ENCODE data around the gene SERPINC1. TPM values are rescaled to one million over a fixed set of nuclear protein-coding genes. Genes with fewer than 3 reads are reported as not detected.
"Not testable (repeated sequence)": the region's sequence is repeated elsewhere in the genome, so short reads cannot be mapped to it uniquely, and the experiment has no call there.

Gene SERPINC1
- 0.41 TPM for total RNA-seq
- polyA plus RNA-seq (ENCODE audit: insufficient read depth, low read depth, low replicate concordance) = 0.82 TPM
- long read RNA-seq, donor 1 = 0 reads
- long read RNA-seq, donor 2 = 0 reads
- long read RNA-seq, donor 3 = 0 reads
- long read RNA-seq, donor 4, partial matches to known transcripts = 0 of 1 reads
- long read RNA-seq, donor 4, other reads (novel, unspliced or antisense) = 0 of 1 reads
- long read RNA-seq, donor 5, partial matches to known transcripts = 0 of 1 reads
- long read RNA-seq, donor 5, other reads (novel, unspliced or antisense) = 0 of 1 reads
- long read RNA-seq, donor 6 = 0 reads
- long read RNA-seq, donor 7, partial matches to known transcripts = 0 of 1 reads
- long read RNA-seq, donor 7, other reads (novel, unspliced or antisense) = 1 of 1 reads
- long read RNA-seq, donor 8 = 0 reads
- long read RNA-seq, donor 9 = 0 reads
- long read RNA-seq, donor 10 = 0 reads

DNA sequence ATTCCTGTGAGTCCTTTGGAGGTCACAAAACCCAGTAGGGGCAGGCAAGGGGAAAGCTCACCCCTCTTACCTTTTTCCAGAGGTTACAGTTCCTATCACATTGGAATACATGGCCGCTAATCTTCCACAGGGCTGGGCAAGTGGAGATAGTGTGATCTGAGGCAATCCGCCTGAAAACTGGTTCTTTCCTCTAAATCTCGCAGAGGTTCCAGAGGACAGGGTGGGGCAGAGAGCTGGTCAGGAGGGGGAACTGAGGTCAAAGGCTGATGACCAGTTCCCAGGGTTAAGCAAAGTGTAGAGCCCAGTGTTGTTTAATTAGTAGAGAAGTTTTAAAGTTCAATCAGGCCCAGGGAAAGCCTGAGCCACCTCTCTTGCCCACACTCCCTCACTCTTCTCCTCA, at the start of gene SERPINC1:
Gene SERPINC1, minus strand, starts transcription at position 179 of the 400 bp plus-strand sequence. Its CDS starts 68 bp downstream, at position 111.
- Histone ChIP-seq H3K27me3 (ENCODE audit: control insufficient read depth, insufficient read depth, low read length) (no peaks in the 10 kb centered on the region), H3K4me3 (ENCODE audit: low read length in 3 of 3) (no peak within 1 kb of the TSS), H3K9ac (ENCODE audit: low read length in 3 of 3) (no peak within 1 kb of the TSS), H3K9me3 (ENCODE audit: control insufficient read depth in 2 of 3, insufficient read depth in 1 of 3, low read length in 3 of 3) (no peaks in the 10 kb centered on the region), H3K4me1 (ENCODE audit: control insufficient read depth in 2 of 3, insufficient read depth in 2 of 3, low read depth in 1 of 3, low read length in 3 of 3) (no peaks in the 10 kb centered on the region), H3K27ac (ENCODE audit: low read depth in 2 of 2, low read length in 2 of 2) (no peak within 1 kb of the TSS), H3K36me3 (ENCODE audit: control insufficient read depth in 2 of 3, insufficient read depth in 3 of 3, low read length in 3 of 3) (no peaks in the 10 kb centered on the region)
- FAIRE-seq (no peak), DNase-seq (no peak)
- TF ChIP-seq, protein P1, sequence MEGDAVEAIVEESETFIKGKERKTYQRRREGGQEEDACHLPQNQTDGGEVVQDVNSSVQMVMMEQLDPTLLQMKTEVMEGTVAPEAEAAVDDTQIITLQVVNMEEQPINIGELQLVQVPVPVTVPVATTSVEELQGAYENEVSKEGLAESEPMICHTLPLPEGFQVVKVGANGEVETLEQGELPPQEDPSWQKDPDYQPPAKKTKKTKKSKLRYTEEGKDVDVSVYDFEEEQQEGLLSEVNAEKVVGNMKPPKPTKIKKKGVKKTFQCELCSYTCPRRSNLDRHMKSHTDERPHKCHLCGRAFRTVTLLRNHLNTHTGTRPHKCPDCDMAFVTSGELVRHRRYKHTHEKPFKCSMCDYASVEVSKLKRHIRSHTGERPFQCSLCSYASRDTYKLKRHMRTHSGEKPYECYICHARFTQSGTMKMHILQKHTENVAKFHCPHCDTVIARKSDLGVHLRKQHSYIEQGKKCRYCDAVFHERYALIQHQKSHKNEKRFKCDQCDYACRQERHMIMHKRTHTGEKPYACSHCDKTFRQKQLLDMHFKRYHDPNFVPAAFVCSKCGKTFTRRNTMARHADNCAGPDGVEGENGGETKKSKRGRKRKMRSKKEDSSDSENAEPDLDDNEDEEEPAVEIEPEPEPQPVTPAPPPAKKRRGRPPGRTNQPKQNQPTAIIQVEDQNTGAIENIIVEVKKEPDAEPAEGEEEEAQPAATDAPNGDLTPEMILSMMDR (IDR thresholded peaks at IDR 0.05; ENCODE audit: borderline replicate concordance, extremely low read depth, insufficient read depth) = no peak
- intact Hi-C loops (cut with DNase I) = no loop called here

DNA sequence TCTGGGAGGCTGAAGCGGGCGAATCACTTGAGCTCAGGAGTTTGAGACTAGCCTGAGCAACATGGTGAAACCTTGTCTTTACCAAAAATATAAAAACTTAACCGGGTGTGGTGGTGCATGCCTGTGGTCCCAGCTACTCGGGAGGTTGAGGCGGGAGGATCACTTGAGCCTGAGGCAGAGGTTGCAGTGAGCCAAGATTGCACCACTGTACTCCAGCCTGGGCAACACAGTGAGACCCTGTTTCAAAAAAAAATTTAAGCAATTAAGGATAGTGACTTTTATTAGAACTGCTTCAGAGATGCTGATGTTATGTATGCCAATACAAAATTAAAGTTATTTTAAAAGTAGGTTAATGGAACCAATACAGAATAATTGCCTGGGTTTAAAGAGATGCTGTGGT, 48.8 kb upstream of the SERPINC1 start:
- H3K9me3 ChIP-seq (ENCODE audit: control insufficient read depth in 2 of 3, insufficient read depth in 1 of 3, low read length in 3 of 3); intact Hi-C loops (cut with DNase I); H3K27me3 ChIP-seq (ENCODE audit: control insufficient read depth, insufficient read depth, low read length); DNase-seq; FAIRE-seq; H3K27ac ChIP-seq (ENCODE audit: low read depth in 2 of 2, low read length in 2 of 2); H3K4me1 ChIP-seq (ENCODE audit: control insufficient read depth in 2 of 3, insufficient read depth in 2 of 3, low read depth in 1 of 3, low read length in 3 of 3); H3K4me3 ChIP-seq (ENCODE audit: low read length in 3 of 3); H3K9ac ChIP-seq (ENCODE audit: low read length in 3 of 3): not testable (repeated sequence)
- peaks cover 6 to 29% (median 18%) of the 10 kb centered on the region in 3 donors for H3K36me3 ChIP-seq (ENCODE audit: control insufficient read depth in 2 of 3, insufficient read depth in 3 of 3, low read length in 3 of 3)

DNA sequence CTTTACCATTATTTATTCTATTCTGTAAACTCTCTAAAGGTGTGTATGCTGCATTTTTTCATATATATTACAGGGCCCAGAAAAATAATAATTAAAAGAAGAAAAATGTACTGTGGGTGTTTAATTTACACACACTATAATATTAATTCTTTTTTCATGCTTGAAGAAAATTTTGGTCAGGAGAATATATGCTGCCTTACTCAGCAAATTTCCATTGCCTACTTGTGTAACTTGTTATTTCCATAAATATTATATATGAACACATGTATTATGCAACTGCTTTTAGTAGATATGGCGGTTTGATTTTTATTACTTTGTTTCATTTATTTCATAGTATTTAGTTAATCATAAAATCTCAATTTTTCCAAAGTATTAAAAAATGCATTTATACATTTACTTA, 46.4 kb upstream of the SERPINC1 start:
- Histone ChIP-seq H3K4me3 (ENCODE audit: low read length in 3 of 3) (no peak overlapping the region), H3K27me3 (ENCODE audit: control insufficient read depth, insufficient read depth, low read length) (no peaks in the 10 kb centered on the region), H3K9me3 (ENCODE audit: control insufficient read depth in 2 of 3, insufficient read depth in 1 of 3, low read length in 3 of 3) (no peaks in the 10 kb centered on the region), H3K9ac (ENCODE audit: low read length in 3 of 3) (no peak overlapping the region), H3K36me3 (ENCODE audit: control insufficient read depth in 2 of 3, insufficient read depth in 3 of 3, low read length in 3 of 3) (peaks cover 6 to 27% (median 24%) of the 10 kb centered on the region in 3 donors), H3K27ac (ENCODE audit: low read depth in 2 of 2, low read length in 2 of 2) (no peak overlapping the region), H3K4me1 (ENCODE audit: control insufficient read depth in 2 of 3, insufficient read depth in 2 of 3, low read depth in 1 of 3, low read length in 3 of 3) (no peaks in the 10 kb centered on the region)
- FAIRE-seq = no peak
- intact Hi-C loops (cut with DNase I) = no loop called here
- TF ChIP-seq, protein P1 (IDR thresholded peaks at IDR 0.05; ENCODE audit: borderline replicate concordance, extremely low read depth, insufficient read depth) = no peak
- DNase-seq = no peak

DNA sequence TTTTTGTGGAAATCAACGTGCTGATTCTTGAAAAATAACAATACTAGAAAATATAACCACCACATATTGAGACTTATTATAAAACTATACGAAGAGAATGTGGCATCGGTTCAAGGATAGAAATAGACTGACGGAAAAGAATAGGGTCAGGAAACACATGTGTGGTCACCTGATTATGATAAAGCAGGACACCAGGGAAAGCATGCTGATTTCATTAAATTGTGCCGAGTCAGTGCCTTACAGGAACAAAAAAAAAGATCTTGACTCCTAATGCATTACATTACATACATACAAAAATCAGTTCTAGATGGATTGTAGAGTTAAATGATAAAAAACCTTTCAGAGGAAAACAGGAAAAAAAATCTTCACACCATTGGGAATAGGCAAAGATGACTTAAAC, 43.5 kb upstream of the SERPINC1 start:
- no peak overlapping the region for H3K4me3 ChIP-seq (ENCODE audit: low read length in 3 of 3)
- peaks cover 4 to 22% (median 21%) of the 10 kb centered on the region in 3 donors for H3K36me3 ChIP-seq (ENCODE audit: control insufficient read depth in 2 of 3, insufficient read depth in 3 of 3, low read length in 3 of 3)
- H3K4me1 ChIP-seq (ENCODE audit: control insufficient read depth in 2 of 3, insufficient read depth in 2 of 3, low read depth in 1 of 3, low read length in 3 of 3) = no peaks in the 10 kb centered on the region
- no peak overlapping the region for H3K9ac ChIP-seq (ENCODE audit: low read length in 3 of 3)
- intact Hi-C loops (cut with DNase I) = no loop called here
- DNase-seq (peak in 1 of 5 donors; percentile 7), FAIRE-seq (no peak)
- no peak overlapping the region for H3K27ac ChIP-seq (ENCODE audit: low read depth in 2 of 2, low read length in 2 of 2)
- no peaks in the 10 kb centered on the region for H3K9me3 ChIP-seq (ENCODE audit: control insufficient read depth in 2 of 3, insufficient read depth in 1 of 3, low read length in 3 of 3)
- H3K27me3 ChIP-seq (ENCODE audit: control insufficient read depth, insufficient read depth, low read length) = no peaks in the 10 kb centered on the region
- TF ChIP-seq, protein P1 (IDR thresholded peaks at IDR 0.05; ENCODE audit: borderline replicate concordance, extremely low read depth, insufficient read depth) = no peak

Measured in kidney (tissue), 22 donors.